ENCODE data around the gene FILIP1L. TPM values are rescaled to one million over a fixed set of nuclear protein-coding genes. Genes with fewer than 3 reads are reported as not detected.

FILIP1L gene
- total RNA-seq, 1 donor, result 213 TPM

DNA sequence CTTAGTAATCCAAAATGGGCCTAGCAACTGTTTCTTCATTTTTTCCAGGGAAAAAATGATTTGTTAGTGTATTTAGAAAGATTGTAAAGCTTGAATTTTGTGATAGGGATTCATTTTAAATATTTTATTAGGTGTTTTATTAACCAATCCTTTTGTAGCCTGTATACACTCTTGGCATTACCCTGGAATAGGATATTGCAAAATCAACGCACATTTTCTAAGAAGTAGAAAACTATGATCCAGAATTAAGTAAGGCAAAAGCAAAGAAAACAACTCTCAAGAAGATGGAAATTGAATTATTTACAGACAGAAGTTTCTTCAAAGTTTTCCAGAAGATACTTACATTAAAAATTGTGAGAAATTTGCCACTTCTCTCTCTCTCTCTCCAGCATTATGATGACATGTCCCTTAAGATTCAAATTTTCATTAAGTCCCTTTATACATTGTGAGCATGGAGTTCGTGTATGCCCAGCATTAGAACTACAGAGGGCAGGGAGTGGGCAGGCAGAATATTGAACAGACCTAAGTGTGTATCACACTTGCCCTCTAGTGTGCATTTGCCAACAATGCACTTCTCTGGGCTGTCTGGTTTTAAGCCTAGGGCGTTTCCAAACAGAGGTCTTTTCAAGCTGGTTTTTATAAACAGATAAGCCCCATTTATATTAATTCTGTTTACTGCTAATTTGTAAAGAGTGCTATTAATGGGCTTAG lies 325.1 kb downstream of the FILIP1L start:
- no peak overlapping the region for H3K4me3 ChIP-seq (ENCODE audit: low read depth, low read length)
- TF ChIP-seq, protein P1, sequence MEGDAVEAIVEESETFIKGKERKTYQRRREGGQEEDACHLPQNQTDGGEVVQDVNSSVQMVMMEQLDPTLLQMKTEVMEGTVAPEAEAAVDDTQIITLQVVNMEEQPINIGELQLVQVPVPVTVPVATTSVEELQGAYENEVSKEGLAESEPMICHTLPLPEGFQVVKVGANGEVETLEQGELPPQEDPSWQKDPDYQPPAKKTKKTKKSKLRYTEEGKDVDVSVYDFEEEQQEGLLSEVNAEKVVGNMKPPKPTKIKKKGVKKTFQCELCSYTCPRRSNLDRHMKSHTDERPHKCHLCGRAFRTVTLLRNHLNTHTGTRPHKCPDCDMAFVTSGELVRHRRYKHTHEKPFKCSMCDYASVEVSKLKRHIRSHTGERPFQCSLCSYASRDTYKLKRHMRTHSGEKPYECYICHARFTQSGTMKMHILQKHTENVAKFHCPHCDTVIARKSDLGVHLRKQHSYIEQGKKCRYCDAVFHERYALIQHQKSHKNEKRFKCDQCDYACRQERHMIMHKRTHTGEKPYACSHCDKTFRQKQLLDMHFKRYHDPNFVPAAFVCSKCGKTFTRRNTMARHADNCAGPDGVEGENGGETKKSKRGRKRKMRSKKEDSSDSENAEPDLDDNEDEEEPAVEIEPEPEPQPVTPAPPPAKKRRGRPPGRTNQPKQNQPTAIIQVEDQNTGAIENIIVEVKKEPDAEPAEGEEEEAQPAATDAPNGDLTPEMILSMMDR (IDR thresholded peaks at IDR 0.05; ENCODE audit: insufficient read depth, low read depth, low read length), result peak; percentile 79
- peak; percentile 66 for DNase-seq (ENCODE audit: low read depth)

Small RNA genes within 50 kb of the gene (small RNA-seq; reads per million reads assigned to genes)
- gene MIR3921, result not detected

Other genes with a start within 250 kb of the FILIP1L start
- gene TBC1D23, start 146.5 kb upstream of the FILIP1L start, total RNA-seq, result 55.4 and 90.2 TPM in 2 replicates
- gene NIT2, start 220.3 kb upstream of the FILIP1L start, total RNA-seq, result 23.2 and 25.0 TPM in 2 replicates